ENCODE data around the gene RAB24.

GRCh38 chr5:177256296-177256695, 47.2 kb downstream of the RAB24 start:
- no peak for TF ChIP-seq POLR2A (IDR thresholded peaks at IDR 0.05)
- TF ChIP-seq, protein P1, sequence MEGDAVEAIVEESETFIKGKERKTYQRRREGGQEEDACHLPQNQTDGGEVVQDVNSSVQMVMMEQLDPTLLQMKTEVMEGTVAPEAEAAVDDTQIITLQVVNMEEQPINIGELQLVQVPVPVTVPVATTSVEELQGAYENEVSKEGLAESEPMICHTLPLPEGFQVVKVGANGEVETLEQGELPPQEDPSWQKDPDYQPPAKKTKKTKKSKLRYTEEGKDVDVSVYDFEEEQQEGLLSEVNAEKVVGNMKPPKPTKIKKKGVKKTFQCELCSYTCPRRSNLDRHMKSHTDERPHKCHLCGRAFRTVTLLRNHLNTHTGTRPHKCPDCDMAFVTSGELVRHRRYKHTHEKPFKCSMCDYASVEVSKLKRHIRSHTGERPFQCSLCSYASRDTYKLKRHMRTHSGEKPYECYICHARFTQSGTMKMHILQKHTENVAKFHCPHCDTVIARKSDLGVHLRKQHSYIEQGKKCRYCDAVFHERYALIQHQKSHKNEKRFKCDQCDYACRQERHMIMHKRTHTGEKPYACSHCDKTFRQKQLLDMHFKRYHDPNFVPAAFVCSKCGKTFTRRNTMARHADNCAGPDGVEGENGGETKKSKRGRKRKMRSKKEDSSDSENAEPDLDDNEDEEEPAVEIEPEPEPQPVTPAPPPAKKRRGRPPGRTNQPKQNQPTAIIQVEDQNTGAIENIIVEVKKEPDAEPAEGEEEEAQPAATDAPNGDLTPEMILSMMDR (IDR thresholded peaks at IDR 0.05), result no peak
